BJ (cell line): Measurements from ENCODE around the gene CCN6. TPM values are rescaled to one million over a fixed set of nuclear protein-coding genes. Genes with fewer than 3 reads are reported as not detected.

ENCODE experiments used
- CTCF ChIA-PET: fragments of 350-600 bp; formaldehyde crosslinking; extraction: SDS; loops from one replicate; lab custom pipeline; 2021; ENCODE audit warnings: antibody characterized with exemption, inconsistent platforms; lab: Yijun Ruan, JAX
- POLR2A ChIA-PET: fragments of 300-600 bp; sonication (Branson Sonifier 250); formaldehyde crosslinking; extraction: SDS; loops from one replicate; lab custom pipeline; 2021; ENCODE audit warnings: antibody characterized with exemption; lab: Charles Lee
- DNase-seq: peaks from one replicate; pipeline ENCODE4 v3.0.0-alpha.2; 2011; ENCODE audit warnings: low read depth
- H3K27me3 ChIP-seq: 2 replicates; pipeline ENCODE4 v1.6.0; 2011; ENCODE audit warnings: low read length; ENCODE audit not compliant: control insufficient read depth, insufficient read depth
- H3K36me3 ChIP-seq: 2 replicates; pipeline ENCODE4 v1.5.1; 2011; ENCODE audit warnings: low read length; ENCODE audit not compliant: control insufficient read depth, insufficient read depth
- H3K4me3 ChIP-seq: 2 replicates; pipeline ENCODE4 v1.5.1; 2011; ENCODE audit warnings: low read depth, mild to moderate bottlenecking, control low read depth, low read length
- polyA plus RNA-seq: library from polyadenylated mRNA; depleted of rRNA; stranded (reverse); fragments of >200 nt; gene quantifications from 2 replicates; pipeline ENCODE4 v1.2.3, GENCODE V29; 2011
- TF ChIP-seq, protein P1 (sequence below): IDR thresholded peaks from 2 replicates; pipeline ENCODE4 v1.5.1; 2011; ENCODE audit warnings: low read depth, mild to moderate bottlenecking, control low read depth, inconsistent platforms, low read length, moderate library complexity; ENCODE audit not compliant: insufficient read depth

CCN6 gene
- polyA plus RNA-seq, 1 experiment: not detected

DNA sequence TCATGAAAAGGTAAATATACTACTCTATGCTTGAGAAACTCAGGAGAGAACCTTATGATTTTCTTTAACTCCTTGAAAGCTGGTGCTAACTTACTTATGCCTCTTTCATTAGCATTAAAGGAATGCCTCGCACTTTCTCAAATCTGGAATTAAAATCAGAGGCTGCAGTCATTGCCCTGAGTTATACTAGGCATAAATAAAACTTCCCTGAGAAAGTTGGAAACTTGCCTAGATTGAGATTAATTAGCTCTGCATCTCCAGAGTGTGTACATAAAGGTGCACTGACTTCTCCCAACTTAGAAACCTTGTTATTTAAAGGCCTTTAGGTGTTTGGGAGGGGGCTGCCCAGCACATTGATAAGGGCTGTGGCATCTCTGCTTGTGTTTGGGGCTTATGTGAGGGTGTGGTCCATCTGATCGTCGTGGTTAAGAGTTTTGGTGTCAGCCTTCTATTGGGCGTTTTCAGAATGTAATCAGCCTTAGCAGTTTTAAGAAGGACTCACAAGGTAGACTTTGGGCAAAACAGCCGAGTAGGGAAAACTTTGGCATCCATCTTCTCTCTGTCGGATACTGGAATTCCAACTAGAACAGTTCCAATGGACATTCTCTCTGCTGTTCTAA is 32.1 kb upstream of the CCN6 start:
- POLR2A ChIA-PET: no interaction called here
- no peak for DNase-seq
- CTCF ChIA-PET: interaction anchor here (1.2 to 2.1 kb wide), 2 partner anchors 20 to 763 kb away, joined by 3 to 5 read pairs; a partner anchor contains a TSS
- Histone ChIP-seq H3K27me3 (no peaks in the 10 kb centered on the region), H3K4me3 (no peak overlapping the region), H3K36me3 (no peaks in the 10 kb centered on the region)
- TF ChIP-seq, protein P1, sequence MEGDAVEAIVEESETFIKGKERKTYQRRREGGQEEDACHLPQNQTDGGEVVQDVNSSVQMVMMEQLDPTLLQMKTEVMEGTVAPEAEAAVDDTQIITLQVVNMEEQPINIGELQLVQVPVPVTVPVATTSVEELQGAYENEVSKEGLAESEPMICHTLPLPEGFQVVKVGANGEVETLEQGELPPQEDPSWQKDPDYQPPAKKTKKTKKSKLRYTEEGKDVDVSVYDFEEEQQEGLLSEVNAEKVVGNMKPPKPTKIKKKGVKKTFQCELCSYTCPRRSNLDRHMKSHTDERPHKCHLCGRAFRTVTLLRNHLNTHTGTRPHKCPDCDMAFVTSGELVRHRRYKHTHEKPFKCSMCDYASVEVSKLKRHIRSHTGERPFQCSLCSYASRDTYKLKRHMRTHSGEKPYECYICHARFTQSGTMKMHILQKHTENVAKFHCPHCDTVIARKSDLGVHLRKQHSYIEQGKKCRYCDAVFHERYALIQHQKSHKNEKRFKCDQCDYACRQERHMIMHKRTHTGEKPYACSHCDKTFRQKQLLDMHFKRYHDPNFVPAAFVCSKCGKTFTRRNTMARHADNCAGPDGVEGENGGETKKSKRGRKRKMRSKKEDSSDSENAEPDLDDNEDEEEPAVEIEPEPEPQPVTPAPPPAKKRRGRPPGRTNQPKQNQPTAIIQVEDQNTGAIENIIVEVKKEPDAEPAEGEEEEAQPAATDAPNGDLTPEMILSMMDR: no peak

DNA sequence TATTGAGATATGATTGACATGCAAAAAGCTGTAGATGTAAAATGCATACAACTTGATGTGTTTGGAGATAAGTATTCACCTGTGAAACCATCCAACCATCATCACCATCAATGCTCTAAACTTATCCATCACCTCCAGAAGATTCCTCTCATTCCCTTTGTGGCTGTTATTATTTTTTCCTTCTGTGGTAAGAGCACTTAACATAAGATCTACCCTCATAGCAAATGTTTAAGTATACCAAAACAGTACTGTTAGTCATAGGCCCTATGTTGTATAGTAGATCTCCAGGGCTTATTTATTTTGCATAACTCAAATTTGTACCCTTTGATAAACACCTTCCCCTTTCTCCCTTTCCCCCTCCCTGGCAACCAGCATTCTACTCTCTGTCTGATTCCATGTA is 31.2 kb upstream of the CCN6 start:
- TF ChIP-seq, protein P1: no peak
- POLR2A ChIA-PET: no interaction called here
- H3K36me3 ChIP-seq: no peaks in the 10 kb centered on the region
- H3K27me3 ChIP-seq: no peaks in the 10 kb centered on the region
- no peak for DNase-seq
- H3K4me3 ChIP-seq: no peak overlapping the region
- CTCF ChIA-PET: interaction anchor here (1.2 kb wide), 1 partner anchor 764 kb away, joined by 3 read pairs; a partner anchor contains a TSS

DNA sequence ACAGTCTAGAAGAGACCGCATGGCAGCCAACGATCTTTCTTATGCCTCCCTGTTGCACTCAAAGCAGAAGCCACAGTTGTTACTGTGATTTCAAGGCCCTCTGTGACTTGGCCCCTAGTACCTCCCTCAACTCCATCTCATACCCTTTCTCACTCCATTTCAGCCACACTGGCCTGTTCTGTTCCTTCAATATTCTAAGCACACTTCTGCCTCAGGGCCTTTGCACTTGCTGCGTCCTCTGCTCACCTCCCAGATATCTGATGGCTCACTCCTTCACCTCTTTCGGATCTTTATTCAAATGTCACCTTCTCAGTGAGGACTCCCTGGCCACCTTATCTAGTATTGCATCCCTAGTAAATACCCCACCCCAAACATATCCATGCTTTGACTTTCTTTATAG is 29.4 kb upstream of the CCN6 start:
- DNase-seq: no peak
- POLR2A ChIA-PET: no interaction called here
- TF ChIP-seq, protein P1: no peak
- CTCF ChIA-PET: no interaction called here
- Histone ChIP-seq H3K27me3 (no peaks in the 10 kb centered on the region), H3K4me3 (no peak overlapping the region), H3K36me3 (no peaks in the 10 kb centered on the region)

DNA sequence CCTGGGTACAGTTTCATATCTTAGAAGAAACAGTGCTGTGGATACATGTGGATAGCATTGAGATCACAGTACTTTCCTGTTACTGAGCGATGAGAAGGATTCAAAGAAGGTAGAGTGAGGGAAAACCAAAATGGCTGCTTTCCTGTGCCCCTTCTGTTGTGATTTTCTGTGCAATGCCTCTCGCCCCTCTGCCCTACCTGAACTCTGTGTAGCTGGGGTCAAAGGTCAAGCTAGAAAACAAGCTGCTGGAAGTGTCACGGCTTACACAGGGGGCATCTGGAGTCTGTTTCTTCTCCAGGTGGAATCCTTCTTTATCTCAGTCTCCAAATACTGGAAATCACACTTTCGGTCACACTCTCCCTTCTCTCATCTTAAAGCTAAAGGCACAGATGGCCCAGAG is 27.0 kb upstream of the CCN6 start:
- H3K36me3 ChIP-seq: no peaks in the 10 kb centered on the region
- peaks cover 3% of the 10 kb centered on the region; the same call in 1 of the 2 replicates for H3K27me3 ChIP-seq
- TF ChIP-seq, protein P1: no peak
- ChIA-PET POLR2A (no interaction called here), CTCF (interaction anchor here (0.7 to 4.2 kb wide), 2 partner anchors 15 to 317 kb away, joined by 3 to 41 read pairs; no protein-coding TSS in a partner anchor)
- DNase-seq: no peak
- no peak overlapping the region for H3K4me3 ChIP-seq

DNA sequence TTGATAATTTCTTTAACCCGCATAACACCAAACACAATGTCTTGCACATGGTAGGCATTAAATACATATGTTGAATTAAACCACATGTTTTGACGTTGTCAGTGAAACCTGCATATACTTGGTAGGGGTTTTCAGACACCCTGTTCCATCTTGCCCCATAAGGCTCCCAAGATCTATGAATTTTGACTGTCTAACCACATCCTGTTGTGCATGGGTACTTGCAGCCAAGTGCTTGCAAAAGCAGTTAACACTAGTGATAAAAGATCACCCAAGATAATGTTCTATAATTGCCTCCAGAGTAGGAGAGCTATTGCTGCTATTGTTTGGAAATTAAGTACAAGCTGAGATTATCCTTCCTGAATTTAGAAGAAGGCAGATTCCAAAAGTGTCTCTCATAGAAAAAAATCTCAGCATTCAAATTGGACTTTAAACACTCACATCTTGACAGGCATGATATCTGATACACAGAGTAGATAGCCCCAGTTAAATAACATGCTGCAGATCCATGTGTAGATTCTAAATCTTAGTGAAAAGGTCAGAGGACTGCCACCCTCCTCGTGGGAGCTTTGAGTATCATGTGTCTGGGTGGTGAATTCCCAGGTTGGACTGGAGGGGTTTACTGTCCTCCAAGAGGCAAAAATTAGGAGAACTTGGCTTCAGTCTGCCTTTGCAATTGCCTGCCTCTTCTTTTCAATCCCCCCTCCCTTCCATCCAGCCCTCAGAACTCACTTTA is 25.8 kb upstream of the CCN6 start:
- POLR2A ChIA-PET: no interaction called here

More for the DNA sequence above, 25.8 kb upstream of the CCN6 start:
- Histone ChIP-seq H3K4me3 (no peak overlapping the region), H3K27me3 (peaks cover 5% of the 10 kb centered on the region; the same call in 1 of the 2 replicates), H3K36me3 (no peaks in the 10 kb centered on the region)
- TF ChIP-seq, protein P1: no peak
- CTCF ChIA-PET: interaction anchor here (1.4 to 4.2 kb wide), 6 partner anchors 8 to 318 kb away, joined by 3 to 41 read pairs (median 12); no protein-coding TSS in a partner anchor
- DNase-seq: no peak
